ENCODE results near the gene NCBP2L.
"Not testable (repeated sequence)": the region's sequence is repeated elsewhere in the genome, so short reads cannot be mapped to it uniquely, and the experiment has no call there.

NCBP2L gene

GRCh38 chrX:107804427-107804826 lies 26.9 kb downstream of the NCBP2L start:
- in situ Hi-C loops (cut with HindIII; ENCODE audit: low sequenced_read_pairs), result no loop called here

- in situ Hi-C loops (cut with HindIII; ENCODE audit: low sequenced_read_pairs), result no loop called here
These were observed 27.6 kb downstream of the NCBP2L start for GRCh38 chrX:107805179-107805578.

- in situ Hi-C loops (cut with HindIII; ENCODE audit: low sequenced_read_pairs), result not testable (repeated sequence)
These were observed 32.5 kb downstream of the NCBP2L start for GRCh38 chrX:107810053-107810452.

- in situ Hi-C loops (cut with HindIII; ENCODE audit: low sequenced_read_pairs), result no loop called here
These were observed 41.5 kb downstream of the NCBP2L start for GRCh38 chrX:107818900-107819521.

- in situ Hi-C loops (cut with HindIII; ENCODE audit: low sequenced_read_pairs), result no loop called here
These were observed 45.5 kb downstream of the NCBP2L start for GRCh38 chrX:107823042-107823441.

GRCh38 chrX:107823456-107823855 lies 45.9 kb downstream of the NCBP2L start:
- in situ Hi-C loops (cut with HindIII; ENCODE audit: low sequenced_read_pairs), result no loop called here

- in situ Hi-C loops (cut with HindIII; ENCODE audit: low sequenced_read_pairs), result no loop called here
These were observed 48.2 kb downstream of the NCBP2L start, which contains the start of gene MID2 for GRCh38 chrX:107825698-107826237. Gene MID2, plus strand, starts transcription at chrX:107825866. Its CDS starts 561 bp downstream, at chrX:107826427.

- in situ Hi-C loops (cut with HindIII; ENCODE audit: low sequenced_read_pairs), result no loop called here
These were observed 48.9 kb downstream of the NCBP2L start for GRCh38 chrX:107826238-107827029.

- in situ Hi-C loops (cut with HindIII; ENCODE audit: low sequenced_read_pairs), result no loop called here
These were observed 49.7 kb downstream of the NCBP2L start for GRCh38 chrX:107827030-107827831.

GRCh38 chrX:107827852-107828251 lies 50.3 kb downstream of the NCBP2L start:
- in situ Hi-C loops (cut with HindIII; ENCODE audit: low sequenced_read_pairs), result no loop called here

GRCh38 chrX:107829878-107830277 lies 52.3 kb downstream of the NCBP2L start:
- in situ Hi-C loops (cut with HindIII; ENCODE audit: low sequenced_read_pairs), result no loop called here

- in situ Hi-C loops (cut with HindIII; ENCODE audit: low sequenced_read_pairs), result no loop called here
These were observed 53.7 kb downstream of the NCBP2L start for GRCh38 chrX:107831071-107831730.

GRCh38 chrX:107834275-107835201 lies 57.0 kb downstream of the NCBP2L start:
- in situ Hi-C loops (cut with HindIII; ENCODE audit: low sequenced_read_pairs), result no loop called here

GRCh38 chrX:107836958-107837357 lies 59.4 kb downstream of the NCBP2L start:
- in situ Hi-C loops (cut with HindIII; ENCODE audit: low sequenced_read_pairs), result no loop called here

GRCh38 chrX:107840971-107841370 lies 63.4 kb downstream of the NCBP2L start:
- in situ Hi-C loops (cut with HindIII; ENCODE audit: low sequenced_read_pairs), result no loop called here

- in situ Hi-C loops (cut with HindIII; ENCODE audit: low sequenced_read_pairs), result no loop called here
These were observed 65.3 kb downstream of the NCBP2L start for GRCh38 chrX:107842715-107843400.

Data from DLD1 (cell line).